Measurements from ENCODE around the gene SHISAL2A.
A peak's percentile ranks its signal among the peaks of the same experiment; 100 is the strongest.

Gene SHISAL2A

DNA sequence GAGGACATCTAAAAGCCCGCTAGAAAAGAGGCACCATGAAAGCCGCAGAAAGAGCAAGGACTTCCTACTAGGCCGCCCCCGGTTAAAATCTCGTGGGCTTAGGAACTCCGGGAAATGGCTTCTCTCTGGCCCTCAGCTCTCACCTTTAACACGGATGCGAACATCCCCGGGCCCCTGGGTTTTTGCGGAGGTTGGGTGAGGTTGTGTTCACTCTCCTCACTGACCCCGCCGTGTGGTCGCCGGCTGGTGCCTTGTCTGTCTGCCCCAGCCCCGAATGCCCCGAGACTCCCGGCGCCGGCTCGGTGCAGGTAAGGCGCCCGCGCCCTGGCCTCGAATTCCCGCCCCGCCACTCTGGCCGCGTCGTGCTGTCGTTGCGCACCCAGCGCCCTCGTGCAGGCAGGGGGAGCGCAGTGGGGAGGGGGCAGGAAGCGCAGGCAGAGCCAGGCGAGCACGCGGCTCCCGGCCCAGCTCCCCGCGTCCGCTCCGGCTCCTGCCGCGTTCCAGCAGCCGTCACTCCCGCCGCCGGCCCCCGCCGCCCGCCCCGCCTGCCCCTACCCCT is at the start of gene SHISAL2A:
TSS of gene SHISAL2A (plus strand) at position 437 of the 559 bp plus-strand sequence. CDS start 326 bp downstream, outside the sequence.
- no peak for DNase-seq

DNA sequence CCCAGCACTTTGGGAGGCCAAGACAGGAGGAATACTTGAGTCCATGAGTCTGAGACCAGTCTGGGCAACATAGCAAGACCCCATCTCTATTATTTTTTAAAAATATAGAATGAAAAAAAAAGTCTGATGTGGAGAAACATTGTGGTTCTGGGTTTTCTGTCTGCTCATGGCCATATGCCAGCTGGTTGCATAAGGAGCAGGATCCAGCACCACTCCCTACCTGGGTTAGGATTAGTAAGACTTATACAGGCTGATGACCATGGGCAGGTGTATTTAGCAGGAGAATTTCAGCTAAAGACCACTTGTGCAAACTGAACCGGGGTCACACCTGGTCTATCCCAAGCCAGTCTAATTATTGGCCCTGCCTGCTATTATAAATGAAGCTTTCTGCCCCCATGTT is 47.5 kb upstream of the SHISAL2A start:
- DNase-seq: no peak

DNA sequence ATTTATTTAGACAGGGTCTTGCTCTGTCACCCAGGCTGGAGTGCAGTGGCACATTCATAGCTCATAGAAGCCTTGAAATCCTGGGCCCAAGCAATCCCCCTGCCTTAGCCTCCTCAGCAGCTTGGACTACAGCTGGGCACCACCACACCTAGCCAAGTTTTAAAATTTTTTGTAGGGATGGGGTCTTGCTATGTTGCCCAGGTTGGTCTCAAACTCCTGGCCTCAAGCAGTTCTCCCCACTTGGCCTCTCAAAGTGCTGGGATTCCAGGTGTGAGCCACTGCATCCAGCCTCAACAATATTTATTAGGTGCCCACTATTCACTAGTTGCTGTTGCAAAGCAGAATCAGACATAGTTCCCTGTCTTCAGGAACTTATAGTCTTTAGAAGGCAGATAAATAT is 44.9 kb upstream of the SHISAL2A start:
- no peak for DNase-seq

DNA sequence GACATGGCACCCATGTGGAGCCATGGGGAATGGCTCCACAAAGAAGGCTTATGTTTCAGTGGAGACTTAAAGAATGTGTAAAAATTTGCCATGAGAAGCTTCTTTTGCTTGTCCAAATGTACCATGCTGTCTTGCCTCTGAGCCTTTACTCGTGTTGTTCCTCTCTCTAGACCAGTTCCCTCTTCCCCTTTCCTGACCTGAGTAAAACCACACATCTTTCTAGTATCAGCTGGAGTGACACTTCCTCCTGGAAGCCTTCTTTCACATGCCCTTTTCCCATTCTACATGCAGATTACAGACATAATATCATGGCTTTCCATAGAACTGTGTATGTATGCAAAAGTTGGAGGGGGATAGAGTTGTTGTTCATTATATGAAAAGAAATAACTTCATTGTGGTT is 44.4 kb upstream of the SHISAL2A start:
- DNase-seq: no peak

DNA sequence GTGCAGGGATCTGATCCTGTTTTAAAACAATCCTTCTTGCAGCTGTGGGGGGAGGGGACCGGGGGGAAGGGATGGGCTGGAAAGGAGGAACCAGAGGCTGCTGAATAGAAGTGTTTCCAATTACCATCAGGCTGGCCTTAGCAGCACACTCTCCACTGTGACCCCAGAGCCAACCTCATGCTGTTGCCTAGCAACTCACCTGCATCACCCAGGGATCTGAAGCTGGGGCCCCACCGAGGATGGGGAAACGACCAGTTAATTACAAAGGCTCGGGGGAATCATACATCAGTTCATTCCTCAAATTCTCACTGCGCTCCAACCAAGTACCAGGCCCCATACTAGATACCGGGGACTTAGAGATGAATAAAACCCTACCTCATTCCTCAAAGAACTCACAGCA is 42.7 kb upstream of the SHISAL2A start:
- peak; percentile 96 for DNase-seq

DNA sequence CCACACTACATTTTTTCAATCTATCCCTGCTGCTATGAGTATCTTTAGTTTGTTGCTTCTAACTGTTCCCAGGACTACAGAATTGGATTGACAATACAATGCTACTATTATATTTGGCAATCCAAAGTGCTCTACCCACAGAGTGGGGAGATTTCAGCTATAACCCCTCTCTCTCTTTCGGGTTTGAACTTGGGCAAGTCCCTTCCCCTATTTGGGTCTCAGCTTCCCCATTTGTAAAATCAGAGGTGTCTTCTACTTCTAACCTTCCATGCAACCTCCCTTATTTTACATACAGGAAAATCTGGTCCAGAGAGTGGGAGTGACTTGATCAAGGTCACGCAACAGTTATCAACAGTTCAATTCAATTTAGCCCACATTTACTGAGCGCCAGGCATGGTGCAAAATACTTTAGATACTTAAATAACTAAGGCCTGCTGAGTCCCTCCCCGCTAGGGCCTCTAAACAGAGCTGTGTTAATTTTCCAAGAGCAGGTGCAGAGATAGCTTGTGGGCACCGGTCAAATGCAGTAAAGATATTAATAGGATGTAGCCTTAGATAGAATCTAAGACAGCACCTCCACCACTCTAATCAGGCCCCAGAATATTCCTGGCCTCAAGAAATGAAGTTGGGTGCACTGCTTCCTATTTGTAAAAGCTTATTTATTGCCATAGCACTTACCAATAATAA is 40.2 kb upstream of the SHISAL2A start:
- no peak for DNase-seq

DNA sequence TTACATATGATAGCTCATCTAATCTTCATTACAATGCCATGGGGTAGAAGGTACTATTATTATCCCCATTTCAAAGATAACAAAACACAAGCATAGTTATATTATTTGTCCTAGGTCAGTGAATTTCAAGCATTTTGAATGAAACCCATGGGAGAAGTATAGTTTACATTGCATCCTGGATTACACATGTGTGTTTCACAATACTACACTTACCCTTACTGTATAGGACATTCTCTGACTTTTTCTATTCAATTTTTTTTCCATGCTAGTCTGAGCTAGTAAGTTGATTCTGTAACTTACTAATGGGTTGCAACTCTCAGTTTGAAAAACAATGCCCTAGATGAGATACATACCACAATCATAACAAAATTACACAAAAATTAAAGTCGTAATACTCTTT is 39.5 kb upstream of the SHISAL2A start:
- no peak for DNase-seq

DNA sequence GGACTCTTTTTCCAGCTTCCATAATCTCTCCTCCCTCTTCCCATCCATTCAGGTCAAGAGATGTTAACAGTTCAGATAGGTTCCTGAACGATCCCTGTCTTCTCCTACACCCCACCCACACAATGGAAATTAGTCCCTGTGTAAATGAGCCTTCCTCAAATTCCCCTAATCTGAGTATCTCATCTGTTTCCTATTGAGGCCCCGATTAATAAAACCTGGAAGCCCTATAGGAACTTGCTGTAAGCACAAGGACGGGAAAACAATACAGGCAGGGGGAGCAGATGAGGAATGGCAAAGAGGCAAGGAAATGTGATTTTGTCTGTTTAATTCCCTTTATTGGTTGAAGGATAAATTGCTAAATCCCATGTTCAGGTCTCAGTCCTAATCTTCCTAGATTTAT is 37.9 kb upstream of the SHISAL2A start:
- peak; percentile 31 for DNase-seq

DNA sequence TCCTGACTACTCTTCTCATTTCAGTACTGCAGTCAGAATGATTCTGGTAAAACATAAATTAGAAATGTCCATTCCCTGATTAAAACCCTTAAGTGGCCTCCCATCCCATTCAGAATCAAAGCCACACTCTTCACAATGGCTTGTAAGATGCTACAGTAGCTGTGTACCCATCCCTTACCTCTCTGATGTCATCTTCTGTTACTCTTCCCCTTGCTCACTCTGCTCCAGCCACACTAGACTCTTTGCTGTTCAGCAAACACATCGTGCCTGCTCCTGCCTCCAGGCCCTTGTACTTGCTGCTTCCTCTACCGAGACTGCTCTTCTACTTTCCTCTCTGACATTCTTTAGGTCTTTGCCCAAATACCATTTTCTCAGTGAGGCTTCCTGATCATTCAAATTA is 35.1 kb upstream of the SHISAL2A start:
- no peak for DNase-seq

DNA sequence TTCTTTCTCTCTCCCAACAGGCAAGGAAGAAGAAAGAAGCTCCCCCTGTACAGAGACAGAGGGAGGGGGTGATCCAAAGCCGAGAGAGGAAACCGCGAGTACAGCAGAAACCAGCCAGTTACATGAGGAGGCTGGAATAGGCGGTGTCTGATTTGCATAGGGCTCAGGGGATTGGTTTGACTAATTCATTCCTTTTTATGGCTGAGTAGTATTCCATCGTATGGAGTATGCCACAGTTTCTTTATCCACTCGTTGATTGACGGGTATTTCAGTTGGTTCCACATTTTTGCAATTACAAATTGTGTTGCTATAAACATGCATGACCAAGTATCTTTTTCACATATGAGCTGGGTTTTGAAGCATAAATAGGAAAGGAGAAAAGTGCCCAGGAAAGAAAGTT is 34.2 kb upstream of the SHISAL2A start:
- no peak for DNase-seq

DNA sequence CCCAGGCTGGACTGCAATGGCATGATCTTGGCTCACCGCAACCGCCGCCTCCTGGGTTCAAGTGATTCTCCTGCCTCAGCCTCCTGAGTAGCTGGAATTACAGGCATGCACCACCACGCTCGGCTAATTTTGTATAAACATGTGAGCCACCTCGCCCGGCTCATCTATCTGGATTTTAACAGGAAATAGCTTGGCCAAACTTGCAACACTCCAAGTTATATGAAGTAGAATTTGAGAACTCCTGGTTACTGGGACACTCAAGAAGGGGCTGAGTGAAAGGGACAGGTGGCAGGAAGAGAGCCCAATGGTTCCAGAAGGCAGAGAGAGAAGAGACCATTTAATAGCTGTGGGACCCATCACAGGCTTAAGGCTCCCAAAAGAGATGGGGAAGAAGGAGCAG is 33.7 kb upstream of the SHISAL2A start:
- DNase-seq: no peak

DNA sequence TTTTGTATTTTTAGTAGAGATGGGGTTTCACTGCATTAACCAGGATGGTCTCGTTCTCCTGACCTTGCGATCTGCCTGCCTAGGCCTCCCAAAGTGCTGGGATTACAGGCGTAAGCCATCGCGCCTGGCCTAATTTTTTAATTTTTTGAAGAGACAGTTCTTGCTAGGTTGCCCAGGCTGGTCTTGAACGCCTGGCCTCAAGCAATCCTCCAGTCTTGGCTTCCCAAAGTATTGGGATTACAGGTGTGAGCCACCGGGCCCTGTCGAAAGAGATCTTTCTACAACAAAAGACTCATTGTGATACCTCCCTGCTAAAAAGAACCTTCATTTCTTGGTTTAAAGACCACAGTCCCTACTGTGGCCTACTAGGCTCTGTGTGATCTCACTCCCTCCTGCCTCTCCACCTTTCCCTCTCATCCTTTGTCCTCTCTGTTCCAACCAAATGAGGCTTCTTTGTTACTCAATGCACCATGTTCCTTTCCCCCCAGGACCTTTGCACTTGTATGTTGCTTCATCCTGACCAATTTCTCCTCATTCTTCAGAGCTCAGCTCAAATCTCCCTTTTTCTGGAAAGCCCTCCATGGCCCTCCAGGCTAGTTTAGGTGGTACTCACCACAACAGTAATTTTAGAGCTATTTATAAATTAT is 32.3 kb upstream of the SHISAL2A start:
- DNase-seq: no peak

DNA sequence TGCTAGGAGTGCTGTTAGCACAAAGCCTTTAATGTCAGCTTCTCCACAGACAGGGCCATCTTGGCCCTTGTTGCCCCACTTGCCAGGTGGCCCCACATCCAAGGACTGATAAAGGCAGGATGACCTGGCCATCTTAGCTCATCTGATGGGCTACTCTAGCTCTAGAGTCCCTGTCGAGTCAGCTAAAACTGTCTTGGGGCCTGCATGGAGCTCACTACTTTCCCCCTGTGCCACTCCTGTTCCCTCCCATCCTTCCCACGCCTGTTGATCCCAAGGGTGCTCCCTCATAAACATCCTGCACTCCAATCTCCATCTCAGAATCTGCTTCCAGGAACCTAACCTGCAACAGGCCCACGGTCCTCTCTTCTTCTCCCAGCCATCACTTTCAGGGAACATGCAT is 31.4 kb upstream of the SHISAL2A start:
- DNase-seq: no peak

DNA sequence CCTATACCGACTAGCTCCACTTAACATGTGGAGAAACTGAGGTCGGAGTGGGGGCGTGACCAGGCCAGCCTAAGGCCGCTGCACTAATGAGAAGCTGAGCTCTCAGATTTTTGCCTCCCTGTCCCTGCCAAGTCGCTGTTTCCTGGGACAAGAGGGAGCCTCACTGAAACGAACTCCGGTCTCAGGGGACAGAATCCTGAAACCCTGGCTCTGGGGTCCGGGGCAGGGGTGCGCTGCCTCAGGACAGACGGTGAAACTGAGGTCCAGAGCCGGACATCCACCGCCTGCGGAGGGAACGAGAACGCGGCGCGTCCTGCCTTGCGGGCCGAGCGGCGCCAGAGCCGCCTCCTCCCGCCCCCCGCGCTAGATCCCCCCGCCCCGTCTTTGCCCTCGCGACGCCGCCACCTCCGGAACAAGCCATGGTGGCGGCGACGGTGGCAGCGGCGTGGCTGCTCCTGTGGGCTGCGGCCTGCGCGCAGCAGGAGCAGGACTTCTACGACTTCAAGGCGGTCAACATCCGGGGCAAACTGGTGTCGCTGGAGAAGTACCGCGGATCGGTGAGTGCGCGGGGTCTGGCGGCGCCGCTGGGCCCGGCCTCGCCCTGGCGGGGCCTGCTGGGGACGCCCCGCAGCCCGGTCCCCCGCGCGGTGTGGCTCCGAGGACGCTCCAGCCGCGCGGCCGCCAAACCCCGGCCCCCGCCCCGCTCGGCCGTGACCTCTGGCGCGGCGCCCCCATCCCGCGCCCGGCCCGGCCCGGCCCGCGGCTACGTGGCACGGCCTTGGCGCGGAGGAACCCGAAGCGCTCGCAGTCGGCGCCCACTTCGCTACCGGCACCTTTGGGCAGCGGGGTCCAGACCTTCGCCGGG is 30.7 kb upstream of the SHISAL2A start, which contains the start of gene GPX7:
TSS of gene GPX7 (plus strand) at position 381 of the 865 bp plus-strand sequence. CDS start at position 420, 39 bp downstream.
- no peak for DNase-seq

DNA sequence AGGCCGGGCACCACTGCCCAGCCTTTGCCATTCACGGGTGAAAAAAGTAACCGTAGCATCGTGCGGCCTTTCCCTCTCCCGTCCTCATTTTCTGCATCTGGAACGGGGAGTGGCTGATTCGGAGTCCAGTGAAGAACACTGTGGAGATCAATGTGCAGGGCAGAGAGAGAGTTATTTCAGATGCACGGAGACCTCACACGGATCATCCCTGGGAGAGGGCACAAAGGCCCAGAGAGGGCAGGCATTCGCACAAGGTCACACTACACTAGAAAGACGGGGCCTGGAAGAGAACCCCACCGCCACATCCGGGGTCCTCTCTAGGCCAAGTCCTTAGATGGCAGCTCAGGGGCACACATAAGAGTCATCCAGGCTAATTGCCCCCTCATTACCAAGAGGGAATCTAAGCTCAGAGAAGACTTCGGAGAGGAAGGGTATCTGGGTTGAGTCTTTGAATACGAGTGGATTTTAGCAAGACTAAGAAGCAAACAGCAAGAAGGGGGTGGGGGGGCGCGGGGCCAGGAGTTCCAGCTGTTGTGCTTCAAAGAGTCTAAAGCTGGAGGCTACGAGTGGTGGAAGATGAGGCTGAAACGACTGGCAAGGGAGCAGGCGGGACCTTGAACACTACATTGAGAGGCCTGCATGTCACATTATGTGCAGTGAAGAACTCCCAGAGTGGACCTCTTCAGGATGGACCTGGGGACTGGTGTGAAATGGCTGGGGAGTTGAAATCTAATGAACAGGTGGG is 29.9 kb upstream of the SHISAL2A start:
- DNase-seq: peak; percentile 74

DNA sequence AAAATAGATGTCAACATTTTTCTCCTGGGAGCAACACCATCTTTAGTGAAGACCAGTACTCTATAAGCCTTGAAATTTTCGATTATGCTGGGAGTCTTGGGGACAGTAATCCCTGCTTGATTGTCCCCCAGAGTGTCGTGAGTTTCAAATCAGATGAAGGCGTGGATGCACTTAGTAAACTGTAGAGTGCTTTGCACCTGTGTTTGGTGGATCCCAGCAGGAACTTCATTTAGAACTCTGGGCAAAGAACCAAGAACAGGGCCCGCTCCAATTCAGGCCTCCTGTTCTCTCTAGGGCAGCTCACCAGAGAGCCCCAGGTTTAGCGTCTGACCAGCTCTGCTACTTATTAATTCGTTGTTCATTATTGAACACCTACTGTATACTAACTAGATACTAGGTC is 29.3 kb upstream of the SHISAL2A start:
- DNase-seq: no peak

DNA sequence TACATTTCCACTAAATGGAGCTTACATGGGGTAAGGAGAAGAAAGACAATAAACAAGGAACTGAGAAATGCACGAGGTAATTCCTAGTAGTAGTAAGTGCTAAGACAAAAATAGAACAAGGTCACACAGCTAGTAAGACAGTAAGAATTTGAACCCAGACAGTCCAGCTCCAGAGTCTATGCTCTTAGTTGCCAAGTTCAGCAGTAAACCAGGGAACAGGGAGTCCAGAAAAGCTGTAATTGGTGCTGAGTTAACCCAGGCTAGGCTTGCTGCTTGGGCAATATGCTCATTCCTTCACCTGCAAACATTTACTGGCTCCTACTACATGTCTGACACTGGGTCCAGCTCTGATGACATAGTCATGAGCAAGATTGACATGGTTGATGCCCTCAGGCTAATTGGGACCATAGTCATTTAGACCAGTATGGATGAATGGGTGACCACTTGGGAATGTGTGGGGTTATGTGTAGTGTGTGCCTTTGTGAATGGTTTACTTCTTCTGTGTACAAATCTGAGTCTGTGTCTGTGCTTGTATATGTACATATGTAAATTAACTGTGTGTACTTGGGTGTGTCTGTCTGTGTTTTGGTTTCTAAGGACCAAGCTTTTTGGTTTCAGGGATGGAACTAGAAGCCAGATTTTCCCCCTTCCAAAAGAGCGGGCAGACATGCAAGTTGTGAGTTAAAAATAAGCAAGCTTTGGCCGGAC is 28.8 kb upstream of the SHISAL2A start:
- no peak for DNase-seq

DNA sequence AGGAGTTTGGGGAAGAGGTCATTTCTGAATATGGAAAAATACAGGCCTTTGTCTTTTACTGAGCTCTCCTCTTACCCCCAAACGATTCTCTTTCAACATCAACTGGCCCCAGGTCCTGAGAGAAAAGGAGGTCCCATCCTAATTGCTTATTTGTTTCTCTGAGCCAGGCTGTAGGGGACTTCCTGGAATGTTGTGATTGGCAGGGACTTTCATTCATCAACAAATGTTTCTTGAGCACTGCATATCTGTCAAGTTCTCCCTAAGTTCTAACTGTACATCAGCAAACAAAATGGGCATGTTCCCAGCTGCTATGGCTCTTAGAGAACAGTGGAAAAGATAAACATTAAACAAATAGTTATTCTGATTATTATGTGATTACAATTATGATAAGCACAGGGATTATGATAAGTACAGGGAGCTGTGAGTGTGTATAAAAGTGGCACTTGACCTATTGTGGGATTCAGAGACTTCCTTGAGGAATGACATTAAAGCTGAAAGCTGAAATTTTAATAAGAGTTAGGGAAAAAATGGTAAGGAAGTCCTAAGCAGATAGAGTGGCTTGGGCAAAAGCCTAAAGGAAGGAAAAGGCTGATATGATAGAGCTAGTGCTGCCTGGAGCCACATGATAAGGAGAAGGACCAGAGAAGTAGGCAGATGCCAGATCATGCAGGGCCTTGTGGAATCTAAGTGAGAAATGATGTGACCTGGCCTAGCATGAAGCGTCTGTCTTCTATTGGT is 19.2 kb upstream of the SHISAL2A start:
- no peak for DNase-seq

DNA sequence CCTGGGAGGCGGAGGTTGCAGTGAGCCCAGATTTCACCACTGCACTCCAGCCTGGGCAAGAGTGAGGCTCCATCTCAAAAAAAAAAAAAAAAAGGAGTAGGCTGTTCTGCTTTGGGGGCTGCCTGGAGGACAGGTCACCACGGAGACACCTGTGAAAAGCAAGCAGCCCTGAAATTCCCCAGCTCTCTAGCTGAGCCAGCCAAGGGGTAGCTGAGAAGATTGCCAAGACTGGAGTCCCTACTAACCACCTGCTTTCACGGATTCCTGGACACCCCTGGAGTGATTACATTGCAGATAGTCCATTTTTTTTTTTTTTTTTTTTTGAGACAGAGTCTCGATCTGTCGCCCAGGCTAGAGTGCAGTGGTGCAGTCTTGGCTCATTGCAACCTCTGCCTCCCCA is 18.3 kb upstream of the SHISAL2A start:
- DNase-seq: no peak

DNA sequence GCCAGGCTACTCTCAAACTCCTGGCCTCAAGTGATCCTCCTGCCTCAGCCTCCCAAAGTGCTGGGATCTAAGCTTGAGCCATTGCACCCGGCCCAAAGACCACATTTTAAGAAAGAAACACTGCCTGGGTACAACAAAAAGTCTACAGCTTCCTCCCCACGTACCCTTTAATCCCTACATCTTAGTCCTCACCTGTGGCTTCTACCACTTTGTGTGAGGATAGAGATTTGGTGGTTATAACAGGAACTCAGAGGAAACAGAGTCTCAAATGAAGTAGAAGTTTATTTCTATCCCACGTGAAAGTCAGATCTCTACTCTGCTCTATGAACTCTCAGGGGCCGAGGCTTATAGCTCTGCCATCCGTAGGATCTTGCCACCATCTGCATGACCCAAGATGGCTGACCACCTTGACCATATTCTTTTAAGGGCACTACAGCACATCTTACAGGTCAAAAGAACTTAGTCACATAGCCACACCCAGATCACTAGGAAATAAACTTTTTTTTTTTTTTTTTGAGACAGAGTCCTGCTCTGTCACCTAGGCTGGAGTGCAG is 17.4 kb upstream of the SHISAL2A start:
- DNase-seq: no peak

DNA sequence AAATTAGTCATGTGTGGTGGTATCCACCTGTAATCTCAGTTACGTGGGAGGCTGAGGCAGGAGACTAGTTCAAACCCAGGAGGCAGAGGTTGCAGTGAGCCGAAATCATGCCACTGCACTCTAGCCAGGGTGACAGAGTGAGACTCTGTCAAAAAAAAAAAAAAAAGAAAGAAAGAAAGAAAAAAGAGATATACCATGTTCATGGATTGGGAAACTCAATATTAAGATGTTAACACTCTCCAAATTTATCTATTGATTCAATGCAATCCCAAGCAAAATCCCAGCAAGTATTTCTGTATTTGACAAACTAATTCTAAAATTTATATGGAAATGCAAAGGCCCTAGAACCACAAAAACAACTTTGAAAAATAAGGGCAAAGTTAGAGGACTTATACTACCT is 11.0 kb upstream of the SHISAL2A start:
- no peak for DNase-seq

Data from NCI-H2227 treated with DMSO at 0.1 percent for 48 hours (cell line).